Keratinocyte (primary cell): Measurements from ENCODE around the gene FOXD3. TPM values are rescaled to one million over a fixed set of nuclear protein-coding genes. Genes with fewer than 3 reads are reported as not detected.

Experiments used
- DNase-seq: peaks from one replicate; pipeline ENCODE4 v3.0.0-alpha.2; 2011; ENCODE audit warnings: low read depth, missing footprints, low spot score
- FAIRE-seq: peaks from 2 replicates; lab custom pipeline; 2011; peaks lifted over from hg19 to GRCh38; lab: Jason Lieb, UNC
- H2AFZ ChIP-seq: 2 replicates; pipeline ENCODE4 v1.6.0; 2012; ENCODE audit warnings: low read length, control low read depth, inconsistent platforms; ENCODE audit not compliant: control insufficient read depth
- H3K27ac ChIP-seq: 2 replicates; pipeline ENCODE4 v1.5.1; 2011; ENCODE audit warnings: low read length; ENCODE audit not compliant: control insufficient read depth, insufficient read depth
- H3K27me3 ChIP-seq: 3 replicates; pipeline ENCODE4 v1.6.0; 2011; ENCODE audit warnings: low read length; ENCODE audit not compliant: control insufficient read depth, insufficient read depth; ENCODE audit errors: extremely low read depth
- H3K36me3 ChIP-seq, 2 experiments: 2 replicates in 1 of 2; 3 replicates in 1 of 2; pipeline ENCODE4 v1.5.1; 2011; ENCODE audit warnings: low read length in 2 of 2, mild to moderate bottlenecking in 1 of 2; ENCODE audit not compliant: control insufficient read depth in 2 of 2, insufficient read depth in 2 of 2; ENCODE audit errors: extremely low read depth in 1 of 2
- H3K4me1 ChIP-seq: 3 replicates; pipeline ENCODE4 v1.5.1; 2011; ENCODE audit warnings: low read length; ENCODE audit not compliant: control insufficient read depth, insufficient read depth; ENCODE audit errors: extremely low read depth
- H3K4me2 ChIP-seq: 3 replicates; pipeline ENCODE4 v1.6.0; 2011; ENCODE audit warnings: low read depth, low read length; ENCODE audit not compliant: control insufficient read depth, insufficient read depth; ENCODE audit errors: extremely low read depth
- H3K4me3 ChIP-seq, 3 experiments: fragments of 200-600 bp in 1 of 3; sonication (generic) in 1 of 3; 2 replicates in 2 of 3; 3 replicates in 1 of 3; pipeline ENCODE4 v1.5.1; 2011 to 2016; ENCODE audit warnings: low read length in 3 of 3, mild to moderate bottlenecking in 3 of 3, control low read depth in 2 of 3, inconsistent platforms in 1 of 3, low read depth in 1 of 3, mixed read lengths in 1 of 3, mixed run types in 1 of 3, moderate library complexity in 1 of 3; ENCODE audit not compliant: control insufficient read depth in 2 of 3, insufficient read depth in 2 of 3; ENCODE audit errors: extremely low read depth in 1 of 3
- H3K79me2 ChIP-seq: 2 replicates; pipeline ENCODE4 v1.6.0; 2012; ENCODE audit warnings: low read length; ENCODE audit not compliant: control insufficient read depth, insufficient read depth
- H3K9ac ChIP-seq: 3 replicates; pipeline ENCODE4 v1.6.0; 2011; ENCODE audit warnings: low read length; ENCODE audit not compliant: control insufficient read depth, insufficient read depth; ENCODE audit errors: extremely low read depth
- H3K9me1 ChIP-seq: 3 replicates; pipeline ENCODE4 v1.6.0; 2011; ENCODE audit warnings: low read length; ENCODE audit not compliant: control insufficient read depth, insufficient read depth; ENCODE audit errors: extremely low read depth
- H3K9me3 ChIP-seq: 2 replicates; pipeline ENCODE4 v1.5.1; 2012; ENCODE audit warnings: low read depth, low read length; ENCODE audit not compliant: control insufficient read depth
- H4K20me1 ChIP-seq: 3 replicates; pipeline ENCODE4 v1.6.0; 2011; ENCODE audit warnings: low read length; ENCODE audit not compliant: control insufficient read depth, insufficient read depth; ENCODE audit errors: extremely low read depth
- EZH2 ChIP-seq: IDR thresholded peaks from one replicate; pipeline ENCODE4 v1.6.1; 2012; ENCODE audit warnings: inconsistent platforms, mild to moderate bottlenecking, low read length, moderate library complexity
- dilution Hi-C: fragments of 300-500 bp; cut with MboI; formaldehyde crosslinking; loops from one replicate; pipeline ENCODE4 v1.7.0; 2020; ENCODE audit warnings: low sequenced_read_pairs; ENCODE audit not compliant: extremely low pct_ligation_motif_present
- polyA plus RNA-seq, 5 experiments: library from polyadenylated mRNA; depleted of rRNA in 3 of 5; stranded (reverse) in 3 of 5; stranded (forward) in 1 of 5; unstranded in 1 of 5; fragments of >200 nt; gene quantifications; 1 replicate in 1 of 5; 2 replicates in 3 of 5; 3 replicates in 1 of 5; pipeline versions ENCODE4 v1.2.1 to v1.2.3, GENCODE V29; 2011 to 2012; ENCODE audit warnings: missing spikeins in 2 of 5, low read depth in 1 of 5, low replicate concordance in 1 of 5
- TF ChIP-seq, protein P1 (sequence below), 3 experiments: IDR thresholded peaks in 1 of 3; conservative IDR thresholded peaks in 1 of 3; optimal IDR thresholded peaks in 1 of 3; 2 replicates in 2 of 3; 3 replicates in 1 of 3; pipeline versions ENCODE3 to v1.5.1; 2011; ENCODE audit warnings: low read length in 3 of 3, mild to moderate bottlenecking in 3 of 3, moderate library complexity in 2 of 3, control low read depth in 1 of 3, inconsistent platforms in 1 of 3; ENCODE audit not compliant: insufficient read depth in 2 of 3; ENCODE audit errors: extremely low read depth in 1 of 3

The FOXD3 gene
- polyA plus RNA-seq, 1 donor (not counting 4 experiments of a cell fraction or from before 2014, with no cell fraction given), result not detected

- no peak overlapping the region for H2AFZ ChIP-seq
- no peaks in the 10 kb centered on the region for H3K9me3 ChIP-seq
- no peak for FAIRE-seq
- no peak for TF ChIP-seq EZH2
- TF ChIP-seq, protein P1, sequence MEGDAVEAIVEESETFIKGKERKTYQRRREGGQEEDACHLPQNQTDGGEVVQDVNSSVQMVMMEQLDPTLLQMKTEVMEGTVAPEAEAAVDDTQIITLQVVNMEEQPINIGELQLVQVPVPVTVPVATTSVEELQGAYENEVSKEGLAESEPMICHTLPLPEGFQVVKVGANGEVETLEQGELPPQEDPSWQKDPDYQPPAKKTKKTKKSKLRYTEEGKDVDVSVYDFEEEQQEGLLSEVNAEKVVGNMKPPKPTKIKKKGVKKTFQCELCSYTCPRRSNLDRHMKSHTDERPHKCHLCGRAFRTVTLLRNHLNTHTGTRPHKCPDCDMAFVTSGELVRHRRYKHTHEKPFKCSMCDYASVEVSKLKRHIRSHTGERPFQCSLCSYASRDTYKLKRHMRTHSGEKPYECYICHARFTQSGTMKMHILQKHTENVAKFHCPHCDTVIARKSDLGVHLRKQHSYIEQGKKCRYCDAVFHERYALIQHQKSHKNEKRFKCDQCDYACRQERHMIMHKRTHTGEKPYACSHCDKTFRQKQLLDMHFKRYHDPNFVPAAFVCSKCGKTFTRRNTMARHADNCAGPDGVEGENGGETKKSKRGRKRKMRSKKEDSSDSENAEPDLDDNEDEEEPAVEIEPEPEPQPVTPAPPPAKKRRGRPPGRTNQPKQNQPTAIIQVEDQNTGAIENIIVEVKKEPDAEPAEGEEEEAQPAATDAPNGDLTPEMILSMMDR (optimal IDR thresholded peaks at IDR 0.05 in 1 of 3, IDR thresholded peaks at IDR 0.05 in 1 of 3, conservative IDR thresholded peaks at IDR 0.05 in 1 of 3; ENCODE audit: extremely low read depth in 1 of 3, insufficient read depth in 2 of 3, low read length in 3 of 3), result no peak
- H3K4me1 ChIP-seq, result no peaks in the 10 kb centered on the region
- H3K4me3 ChIP-seq, result no peak overlapping the region
- no peak for DNase-seq
- no peaks in the 10 kb centered on the region for H4K20me1 ChIP-seq
- no peaks in the 10 kb centered on the region for H3K36me3 ChIP-seq
- H3K27me3 ChIP-seq, result no peaks in the 10 kb centered on the region
- H3K4me2 ChIP-seq, result no peak overlapping the region
- H3K9me1 ChIP-seq, result no peaks in the 10 kb centered on the region
- no peak overlapping the region for H3K27ac ChIP-seq
- H3K79me2 ChIP-seq, result no peaks in the 10 kb centered on the region
- dilution Hi-C loops, result no loop called here
- no peak overlapping the region for H3K9ac ChIP-seq
Measured at GRCh38 chr1:63274371-63274770, 48.0 kb upstream of the FOXD3 start.

- DNase-seq (no peak), FAIRE-seq (no peak)
- H3K27ac ChIP-seq, result no peak overlapping the region
- H3K4me3 ChIP-seq, result no peak overlapping the region
- H3K9ac ChIP-seq, result no peak overlapping the region
- no peak overlapping the region for H3K4me2 ChIP-seq
- no peak for TF ChIP-seq EZH2
- TF ChIP-seq, protein P1 (optimal IDR thresholded peaks at IDR 0.05 in 1 of 3, IDR thresholded peaks at IDR 0.05 in 1 of 3, conservative IDR thresholded peaks at IDR 0.05 in 1 of 3; ENCODE audit: extremely low read depth in 1 of 3, insufficient read depth in 2 of 3, low read length in 3 of 3), result no peak
- H3K27me3 ChIP-seq, result no peaks in the 10 kb centered on the region
- H3K9me1 ChIP-seq, result no peaks in the 10 kb centered on the region
- dilution Hi-C loops, result no loop called here
- H3K4me1 ChIP-seq, result no peaks in the 10 kb centered on the region
- no peak overlapping the region for H2AFZ ChIP-seq
- no peaks in the 10 kb centered on the region for H3K36me3 ChIP-seq
- H3K79me2 ChIP-seq, result no peaks in the 10 kb centered on the region
- no peaks in the 10 kb centered on the region for H4K20me1 ChIP-seq
- no peaks in the 10 kb centered on the region for H3K9me3 ChIP-seq
Measured at GRCh38 chr1:63274979-63275378, 47.4 kb upstream of the FOXD3 start.
